SU-DHL-6 (cell line): ENCODE data around the gene MMP11.

Experiments used
- H2AFZ ChIP-seq: fragments of 200-600 bp; sonication (generic); 2 replicates; pipeline ENCODE4 v1.6.1; 2014; ENCODE audit warnings: low read depth, mild to moderate bottlenecking, moderate library complexity, mixed read lengths, antibody characterized with exemption, low read length; ENCODE audit not compliant: severe bottlenecking
- H3F3A ChIP-seq: fragments of 200-600 bp; shearing (Covaris generic); 2 replicates; pipeline ENCODE4 v1.6.0; 2016; ENCODE audit warnings: antibody characterized with exemption, mild to moderate bottlenecking; ENCODE audit not compliant: insufficient read depth
- H3K27ac ChIP-seq: fragments of 200-600 bp; sonication (generic); 2 replicates; pipeline ENCODE4 v1.5.1; 2016; ENCODE audit warnings: low read depth, mild to moderate bottlenecking, low read length, moderate library complexity, mixed read lengths
- H3K27me3 ChIP-seq: fragments of 200-600 bp; sonication (generic), shearing (Covaris generic); 2 replicates; pipeline ENCODE4 v1.6.0; 2014; ENCODE audit warnings: mild to moderate bottlenecking, low read length
- H3K36me3 ChIP-seq: fragments of 200-600 bp; sonication (generic); 2 replicates; pipeline ENCODE4 v1.6.1; 2014; ENCODE audit warnings: mild to moderate bottlenecking, low read length, mixed read lengths
- H3K4me2 ChIP-seq: fragments of 300-600, 200-600 bp; shearing (Covaris generic), sonication (generic); 2 replicates; pipeline ENCODE4 v1.6.0; 2014; ENCODE audit warnings: low read length, low read depth, mild to moderate bottlenecking; ENCODE audit not compliant: poor library complexity, severe bottlenecking
- H3K4me3 ChIP-seq: fragments of 200-600 bp; sonication (generic); 2 replicates; pipeline ENCODE4 v1.5.1; 2014; ENCODE audit warnings: antibody characterized with exemption, low read length, mild to moderate bottlenecking, mixed read lengths; ENCODE audit not compliant: insufficient read depth, poor library complexity, severe bottlenecking
- H3K79me2 ChIP-seq: fragments of 200-600 bp; sonication (generic); 2 replicates; pipeline ENCODE4 v1.6.1; 2014; ENCODE audit warnings: mild to moderate bottlenecking, low read length, moderate library complexity; ENCODE audit not compliant: insufficient read depth
- H3K9ac ChIP-seq: fragments of 200-600 bp; sonication (generic); 2 replicates; pipeline ENCODE4 v1.7.0; 2014; ENCODE audit warnings: mild to moderate bottlenecking, low read length
- H3K9me2 ChIP-seq: fragments of 200-600 bp; sonication (generic); replicated peaks from 2 replicates; pipeline ENCODE4 v1.6.1; 2014; ENCODE audit warnings: low read length; ENCODE audit not compliant: insufficient read depth
- H3K9me3 ChIP-seq: fragments of 200-600 bp; sonication (generic); 2 replicates; pipeline ENCODE4 v1.6.1; 2014; ENCODE audit warnings: low read length, mixed read lengths; ENCODE audit not compliant: insufficient read depth
- H4K20me1 ChIP-seq: fragments of 200-600 bp; sonication (generic); 2 replicates; pipeline ENCODE4 v1.6.1; 2014; ENCODE audit warnings: low read depth, mild to moderate bottlenecking, antibody characterized with exemption, low read length, moderate library complexity, mixed read lengths
- EZH2phosphoT487 ChIP-seq: fragments of 200-600 bp; sonication (generic), shearing (Covaris generic); conservative IDR thresholded peaks from 2 replicates; pipeline ENCODE4 v1.6.1; 2018; ENCODE audit warnings: mild to moderate bottlenecking, antibody characterized with exemption, low read length, moderate library complexity, mixed read lengths
- TF ChIP-seq, protein P1 (sequence below): fragments of 200-600 bp; sonication (generic); IDR thresholded peaks from one replicate; pipeline ENCODE4 v1.5.1; 2017; ENCODE audit warnings: antibody characterized with exemption, mild to moderate bottlenecking, low read length, moderate library complexity; ENCODE audit not compliant: insufficient read depth, poor library complexity, severe bottlenecking

MMP11 gene

DNA sequence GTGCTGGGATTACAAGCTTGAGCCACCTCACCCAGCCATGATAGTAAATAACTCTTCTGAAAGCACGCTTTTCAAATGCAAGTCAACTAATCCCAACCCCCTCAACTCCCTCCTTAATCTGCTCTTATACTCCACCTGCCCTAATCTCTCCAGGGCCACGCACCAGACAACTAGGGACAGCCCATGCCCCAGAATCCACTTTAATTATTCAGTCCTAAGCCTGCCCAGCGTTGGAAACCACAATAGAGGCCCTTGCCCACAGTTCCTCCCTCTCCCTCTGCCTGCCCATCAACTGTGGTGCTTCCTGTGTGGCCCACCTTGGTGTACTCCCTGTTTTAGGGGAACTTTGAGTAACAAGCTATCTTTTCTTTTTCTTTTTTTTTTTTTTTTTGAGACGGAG lies 15.8 kb upstream of the MMP11 start:
- H3K9me2 ChIP-seq: no peaks in the 10 kb centered on the region
- TF ChIP-seq, protein P1, sequence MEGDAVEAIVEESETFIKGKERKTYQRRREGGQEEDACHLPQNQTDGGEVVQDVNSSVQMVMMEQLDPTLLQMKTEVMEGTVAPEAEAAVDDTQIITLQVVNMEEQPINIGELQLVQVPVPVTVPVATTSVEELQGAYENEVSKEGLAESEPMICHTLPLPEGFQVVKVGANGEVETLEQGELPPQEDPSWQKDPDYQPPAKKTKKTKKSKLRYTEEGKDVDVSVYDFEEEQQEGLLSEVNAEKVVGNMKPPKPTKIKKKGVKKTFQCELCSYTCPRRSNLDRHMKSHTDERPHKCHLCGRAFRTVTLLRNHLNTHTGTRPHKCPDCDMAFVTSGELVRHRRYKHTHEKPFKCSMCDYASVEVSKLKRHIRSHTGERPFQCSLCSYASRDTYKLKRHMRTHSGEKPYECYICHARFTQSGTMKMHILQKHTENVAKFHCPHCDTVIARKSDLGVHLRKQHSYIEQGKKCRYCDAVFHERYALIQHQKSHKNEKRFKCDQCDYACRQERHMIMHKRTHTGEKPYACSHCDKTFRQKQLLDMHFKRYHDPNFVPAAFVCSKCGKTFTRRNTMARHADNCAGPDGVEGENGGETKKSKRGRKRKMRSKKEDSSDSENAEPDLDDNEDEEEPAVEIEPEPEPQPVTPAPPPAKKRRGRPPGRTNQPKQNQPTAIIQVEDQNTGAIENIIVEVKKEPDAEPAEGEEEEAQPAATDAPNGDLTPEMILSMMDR: no peak
- no peak for TF ChIP-seq EZH2phosphoT487
- no peak overlapping the region for H3K4me2 ChIP-seq
- no peaks in the 10 kb centered on the region for H3K36me3 ChIP-seq
- H3K4me3 ChIP-seq: no peak overlapping the region
- H3K9ac ChIP-seq: no peak overlapping the region
- no peaks in the 10 kb centered on the region for H3K9me3 ChIP-seq
- H3K27ac ChIP-seq: peak overlapping the region; percentile 42; the same call in 1 of the 2 replicates
- H2AFZ ChIP-seq: no peak overlapping the region
- H3K79me2 ChIP-seq: peaks cover 7% of the 10 kb centered on the region; the same call in 1 of the 2 replicates
- H3K27me3 ChIP-seq: no peaks in the 10 kb centered on the region
- H4K20me1 ChIP-seq: no peaks in the 10 kb centered on the region
- peaks cover 46% of the 10 kb centered on the region for H3F3A ChIP-seq

DNA sequence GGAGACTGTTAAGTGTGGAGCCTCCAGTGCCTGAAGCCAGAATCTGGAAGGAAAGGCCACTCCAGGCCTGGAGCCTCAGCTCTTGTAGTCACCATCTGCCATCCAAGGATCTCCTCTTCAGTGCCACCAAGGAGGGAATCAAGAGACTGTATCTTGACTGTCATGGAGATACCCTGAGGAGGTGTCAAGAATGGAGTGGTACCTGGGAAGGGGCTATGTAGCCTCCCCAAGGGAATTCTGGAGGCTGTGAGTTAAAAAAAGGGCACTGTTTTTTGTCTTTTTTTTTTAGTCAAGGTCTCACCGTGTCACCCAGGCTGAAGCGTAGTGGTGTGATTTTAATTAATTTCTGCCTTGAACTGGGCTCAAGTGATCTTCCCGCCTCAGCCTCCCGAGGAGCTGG lies 13.1 kb upstream of the MMP11 start:
- Histone ChIP-seq H3K4me3 (no peak overlapping the region), H3K4me2 (no peak overlapping the region), H3F3A (peaks cover 21% of the 10 kb centered on the region), H3K27ac (no peak overlapping the region), H3K36me3 (no peaks in the 10 kb centered on the region), H3K9ac (no peak overlapping the region), H3K9me2 (no peaks in the 10 kb centered on the region), H2AFZ (no peak overlapping the region), H3K79me2 (no peaks in the 10 kb centered on the region), H4K20me1 (no peaks in the 10 kb centered on the region), H3K27me3 (no peaks in the 10 kb centered on the region), H3K9me3 (no peaks in the 10 kb centered on the region)
- no peak for TF ChIP-seq EZH2phosphoT487
- TF ChIP-seq, protein P1: no peak

DNA sequence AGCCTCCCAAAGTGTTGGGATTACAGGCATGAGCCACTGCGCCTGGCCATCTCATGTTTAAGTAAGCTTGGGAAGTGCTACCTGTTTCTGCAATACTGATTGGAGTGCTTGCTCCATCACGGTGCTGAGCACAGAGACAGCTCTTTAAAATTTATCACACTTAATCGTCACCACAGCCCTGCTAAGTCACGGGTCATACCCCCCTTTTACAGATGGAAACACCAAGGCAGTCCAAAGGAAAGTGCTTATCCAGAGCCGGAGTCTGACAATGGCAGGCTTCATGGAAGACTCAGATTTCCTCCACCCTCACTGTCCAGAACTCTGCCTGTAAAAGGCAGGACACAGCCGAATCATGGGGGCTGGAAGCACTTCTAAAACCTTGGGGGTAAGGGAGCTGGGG lies 12.6 kb upstream of the MMP11 start:
- peaks cover 16% of the 10 kb centered on the region for H3F3A ChIP-seq
- H3K27me3 ChIP-seq: no peaks in the 10 kb centered on the region
- no peak overlapping the region for H3K27ac ChIP-seq

More for the DNA sequence above, 12.6 kb upstream of the MMP11 start:
- H3K9ac ChIP-seq: no peak overlapping the region
- H3K4me2 ChIP-seq: no peak overlapping the region
- H3K79me2 ChIP-seq: no peaks in the 10 kb centered on the region
- no peak overlapping the region for H2AFZ ChIP-seq
- H3K9me2 ChIP-seq: no peaks in the 10 kb centered on the region
- H4K20me1 ChIP-seq: no peaks in the 10 kb centered on the region
- no peaks in the 10 kb centered on the region for H3K9me3 ChIP-seq
- H3K36me3 ChIP-seq: no peaks in the 10 kb centered on the region
- TF ChIP-seq, protein P1: no peak
- TF ChIP-seq EZH2phosphoT487: no peak
- H3K4me3 ChIP-seq: no peak overlapping the region
